Bronchial epithelial cell (primary cell): ENCODE data around the gene RNF19B. TPM values are rescaled to one million over a fixed set of nuclear protein-coding genes. Genes with fewer than 3 reads are reported as not detected.

Experiments
- DNase-seq: peaks from one replicate; pipeline ENCODE4 v3.0.0-alpha.2; 2010; ENCODE audit warnings: low read depth
- FAIRE-seq: peaks from 2 replicates; lab custom pipeline; 2011; peaks lifted over from hg19 to GRCh38; lab: Jason Lieb, UNC
- H3K27me3 ChIP-seq: 2 replicates; pipeline ENCODE4 v1.5.1; 2011; ENCODE audit warnings: low read length; ENCODE audit not compliant: control insufficient read depth, insufficient read depth
- H3K36me3 ChIP-seq: 2 replicates; pipeline ENCODE4 v1.5.1; 2011; ENCODE audit warnings: low read length; ENCODE audit not compliant: control insufficient read depth, insufficient read depth
- H3K4me3 ChIP-seq: 2 replicates; pipeline ENCODE4 v1.5.1; 2011; ENCODE audit warnings: mild to moderate bottlenecking, low read depth, low read length, control low read depth
- total RNA-seq: library from RNA; depleted of rRNA; stranded (reverse); fragments of >200 nt; gene quantifications from 2 replicates; pipeline ENCODE4 v1.2.1, GENCODE V29; 2014
- TF ChIP-seq, protein P1 (sequence below): IDR thresholded peaks from 2 replicates; pipeline ENCODE4 v1.5.1; 2011; ENCODE audit warnings: mild to moderate bottlenecking, moderate library complexity, low read length, control low read depth, inconsistent platforms; ENCODE audit not compliant: insufficient read depth, severe bottlenecking

Gene RNF19B
- total RNA-seq, 1 donor from 2014 or later, result 32.6 TPM

DNA sequence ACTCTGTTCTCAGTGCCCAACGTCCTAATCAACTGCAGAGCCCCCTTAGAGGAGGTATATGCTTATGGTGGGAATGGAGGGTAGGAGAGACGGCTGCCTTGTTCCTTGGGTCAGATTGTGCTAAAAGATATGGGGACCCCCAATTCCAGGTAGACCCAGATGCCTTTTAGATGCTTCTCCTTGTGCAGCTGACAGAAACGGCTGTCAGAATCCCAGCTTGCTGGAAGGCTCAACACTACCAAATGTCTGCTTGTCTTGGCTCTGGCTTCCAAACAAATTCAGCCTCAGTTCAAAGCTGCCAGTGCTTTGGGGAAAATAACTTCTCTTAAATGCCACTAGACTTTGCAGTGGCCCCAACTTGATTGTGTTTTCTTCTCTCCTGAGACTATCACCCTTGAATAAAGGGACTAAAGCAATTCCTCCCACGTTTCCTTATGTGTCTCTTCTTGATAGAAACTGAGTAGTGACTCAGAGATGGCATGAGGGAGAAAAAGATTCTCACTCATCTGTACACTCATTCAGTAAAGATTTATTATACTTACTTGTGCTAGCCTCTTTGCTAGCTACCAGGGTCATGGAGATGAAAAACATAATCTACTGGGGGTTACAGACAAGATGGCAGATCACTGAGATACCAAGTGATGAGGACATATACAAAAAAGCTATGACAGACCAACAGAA is 3.4 kb upstream of the RNF19B start:
- Histone ChIP-seq H3K27me3 (no peaks in the 10 kb centered on the region), H3K36me3 (no peaks in the 10 kb centered on the region), H3K4me3 (no peak overlapping the region)
- TF ChIP-seq, protein P1, sequence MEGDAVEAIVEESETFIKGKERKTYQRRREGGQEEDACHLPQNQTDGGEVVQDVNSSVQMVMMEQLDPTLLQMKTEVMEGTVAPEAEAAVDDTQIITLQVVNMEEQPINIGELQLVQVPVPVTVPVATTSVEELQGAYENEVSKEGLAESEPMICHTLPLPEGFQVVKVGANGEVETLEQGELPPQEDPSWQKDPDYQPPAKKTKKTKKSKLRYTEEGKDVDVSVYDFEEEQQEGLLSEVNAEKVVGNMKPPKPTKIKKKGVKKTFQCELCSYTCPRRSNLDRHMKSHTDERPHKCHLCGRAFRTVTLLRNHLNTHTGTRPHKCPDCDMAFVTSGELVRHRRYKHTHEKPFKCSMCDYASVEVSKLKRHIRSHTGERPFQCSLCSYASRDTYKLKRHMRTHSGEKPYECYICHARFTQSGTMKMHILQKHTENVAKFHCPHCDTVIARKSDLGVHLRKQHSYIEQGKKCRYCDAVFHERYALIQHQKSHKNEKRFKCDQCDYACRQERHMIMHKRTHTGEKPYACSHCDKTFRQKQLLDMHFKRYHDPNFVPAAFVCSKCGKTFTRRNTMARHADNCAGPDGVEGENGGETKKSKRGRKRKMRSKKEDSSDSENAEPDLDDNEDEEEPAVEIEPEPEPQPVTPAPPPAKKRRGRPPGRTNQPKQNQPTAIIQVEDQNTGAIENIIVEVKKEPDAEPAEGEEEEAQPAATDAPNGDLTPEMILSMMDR, result no peak
- FAIRE-seq, result no peak
- peak; percentile 89 for DNase-seq

DNA sequence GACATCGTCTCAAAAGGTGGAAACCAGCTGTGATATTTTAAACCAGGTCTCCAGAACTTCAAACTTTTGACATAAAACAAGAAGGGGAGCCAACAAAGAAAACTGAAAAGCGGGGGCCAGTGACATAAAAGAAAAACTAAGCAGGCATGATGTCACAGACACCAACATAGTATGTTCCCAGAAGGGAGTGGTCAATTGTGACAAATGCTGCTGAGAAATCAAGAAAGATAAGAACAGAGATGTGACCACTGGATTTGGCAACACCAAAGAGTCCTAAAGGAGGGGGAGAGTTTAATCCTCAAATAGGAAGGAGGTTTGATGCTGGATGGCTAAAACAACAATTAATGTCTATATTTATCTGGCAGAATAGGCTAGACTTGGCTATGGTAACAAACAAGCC is 2.3 kb upstream of the RNF19B start:
- FAIRE-seq, result no peak
- TF ChIP-seq, protein P1, result no peak

DNA sequence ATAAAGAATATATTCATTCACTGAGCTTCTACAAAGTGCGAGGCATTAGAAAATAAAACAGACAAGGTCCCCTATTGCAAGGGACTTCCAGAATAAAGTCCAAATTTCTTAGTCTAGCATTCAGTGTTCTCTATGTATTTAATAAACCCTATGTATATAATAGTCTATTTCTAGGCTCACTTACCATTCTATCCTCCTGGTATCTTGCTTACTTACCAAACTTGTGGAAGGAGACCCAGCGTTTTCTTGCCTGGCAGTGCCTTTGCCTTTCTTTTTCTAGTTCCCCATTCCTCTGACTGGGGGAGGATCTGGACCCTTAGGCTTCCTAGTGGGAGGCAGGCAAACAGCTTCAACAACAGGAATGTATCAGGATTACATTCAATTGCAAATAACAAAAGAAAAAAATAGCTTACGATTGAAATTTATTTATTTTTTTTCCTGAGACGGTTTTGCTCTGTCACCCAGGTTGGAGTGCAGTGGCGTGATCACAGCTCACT is 690 bp upstream of the RNF19B start:
- no peak for FAIRE-seq
- H3K36me3 ChIP-seq, result no peaks in the 10 kb centered on the region
- DNase-seq, result no peak
- peak overlapping the region; percentile 24 for H3K4me3 ChIP-seq
- H3K27me3 ChIP-seq, result no peaks in the 10 kb centered on the region
- TF ChIP-seq, protein P1, result no peak

More for the DNA sequence above, 2.3 kb upstream of the RNF19B start:
- H3K27me3 ChIP-seq, result no peaks in the 10 kb centered on the region
- no peak overlapping the region for H3K4me3 ChIP-seq
- DNase-seq, result no peak
- H3K36me3 ChIP-seq, result no peaks in the 10 kb centered on the region

DNA sequence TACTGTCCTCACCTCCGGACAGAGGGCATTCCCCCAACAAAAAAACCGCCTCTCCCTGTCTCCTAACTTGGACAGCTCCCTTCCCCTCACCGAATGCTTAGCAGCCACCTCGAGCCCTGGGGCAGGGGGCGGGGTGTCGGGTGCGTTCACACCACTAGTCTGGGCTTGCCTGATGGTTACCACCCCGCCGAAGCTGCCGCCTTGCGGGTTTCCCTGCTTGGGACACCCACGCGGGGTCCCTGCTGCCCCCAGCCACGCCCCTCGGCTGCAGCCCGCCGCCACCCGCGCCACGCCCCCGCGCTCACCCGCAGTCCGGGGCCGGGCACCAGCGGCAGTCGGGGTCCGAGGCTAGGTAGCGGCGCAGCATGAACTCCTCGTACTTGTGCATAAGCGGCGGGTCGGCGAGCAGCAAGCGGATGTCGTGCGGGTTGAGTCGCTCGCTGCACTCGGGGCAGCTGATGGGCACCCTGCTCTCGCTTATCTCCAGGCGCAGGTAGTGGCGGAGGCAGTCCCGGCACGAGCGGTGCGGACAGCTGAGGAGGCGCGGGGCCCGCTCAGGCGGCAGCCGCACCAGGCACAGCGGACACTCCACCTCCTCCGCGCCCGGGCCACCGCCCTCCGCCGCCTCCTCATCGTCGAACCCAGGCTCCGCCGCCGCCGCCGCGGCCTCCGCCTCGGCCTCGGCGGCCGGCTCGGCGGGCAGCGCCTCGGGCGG is 706 bp downstream of the RNF19B start:
- DNase-seq (peak; percentile 80), FAIRE-seq (no peak)
- Histone ChIP-seq H3K27me3 (no peaks in the 10 kb centered on the region), H3K4me3 (peak overlapping the region; percentile 88), H3K36me3 (no peaks in the 10 kb centered on the region)
- TF ChIP-seq, protein P1, result no peak

DNA sequence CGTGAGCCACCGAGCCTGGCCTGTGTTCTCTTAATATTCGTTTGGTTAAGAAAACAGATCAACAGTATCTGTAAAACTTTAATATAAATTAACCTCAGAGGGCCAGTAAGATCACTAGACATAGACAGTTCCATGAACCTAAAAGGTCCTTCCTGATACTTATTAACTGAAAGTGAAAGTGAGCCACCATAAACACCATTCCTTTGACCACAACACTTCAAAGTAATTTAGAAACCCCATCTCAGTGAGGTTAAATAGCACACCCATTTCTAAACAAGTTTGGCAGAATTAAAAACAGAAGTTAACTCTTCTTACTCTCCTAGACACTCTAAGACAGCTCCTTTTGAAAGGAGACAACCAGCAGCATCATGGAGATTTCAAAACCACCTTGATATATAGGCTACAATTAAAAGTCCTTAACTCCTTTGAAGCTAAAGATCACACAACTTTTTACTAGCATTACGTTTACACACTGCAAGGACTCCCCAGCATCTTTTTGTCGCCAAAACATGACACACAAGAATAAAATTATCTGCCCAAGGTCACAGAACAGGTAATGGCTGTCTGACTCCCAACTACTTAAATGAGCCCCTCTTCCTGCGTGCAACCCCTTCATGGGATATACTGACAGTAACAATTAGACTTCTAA is 2.2 kb downstream of the RNF19B start:
- no peak for FAIRE-seq
- H3K36me3 ChIP-seq, result peaks cover 2% of the 10 kb centered on the region
- no peak for DNase-seq
- TF ChIP-seq, protein P1, result no peak
- peak overlapping the region; percentile 88 for H3K4me3 ChIP-seq
- H3K27me3 ChIP-seq, result no peaks in the 10 kb centered on the region
